ENCODE measurements around the gene SLC1A1.

Gene SLC1A1

GRCh38 chr9:4547016-4547415 lies 56.7 kb downstream of the SLC1A1 start:
- no peak for DNase-seq

- no peak for DNase-seq
Measured at GRCh38 chr9:4548811-4549725, 58.8 kb downstream of the SLC1A1 start.

- no peak for DNase-seq
Measured at GRCh38 chr9:4549751-4550295, 59.6 kb downstream of the SLC1A1 start.

GRCh38 chr9:4550777-4551484 lies 60.7 kb downstream of the SLC1A1 start:
- no peak for DNase-seq

- DNase-seq, result no peak
Measured at GRCh38 chr9:4553951-4554381, 63.7 kb downstream of the SLC1A1 start.

- DNase-seq, result no peak
Measured at GRCh38 chr9:4555236-4555635, 65.0 kb downstream of the SLC1A1 start.

GRCh38 chr9:4558371-4558998 lies 68.2 kb downstream of the SLC1A1 start:
- DNase-seq, result no peak

- DNase-seq, result no peak
Measured at GRCh38 chr9:4559261-4560182, 69.3 kb downstream of the SLC1A1 start.

GRCh38 chr9:4563105-4563504 lies 72.8 kb downstream of the SLC1A1 start:
- DNase-seq, result no peak

GRCh38 chr9:4566806-4567205 lies 76.5 kb downstream of the SLC1A1 start:
- DNase-seq, result no peak

GRCh38 chr9:4567601-4568000 lies 77.3 kb downstream of the SLC1A1 start:
- no peak for DNase-seq

- no peak for DNase-seq
Measured at GRCh38 chr9:4569101-4569500, 78.8 kb downstream of the SLC1A1 start.

GRCh38 chr9:4572184-4572826 lies 82.0 kb downstream of the SLC1A1 start:
- no peak for DNase-seq

- DNase-seq, result no peak
Measured at GRCh38 chr9:4573176-4573575, 82.9 kb downstream of the SLC1A1 start.

- DNase-seq, result no peak
Measured at GRCh38 chr9:4573634-4574389, 83.5 kb downstream of the SLC1A1 start.

- DNase-seq, result no peak
Measured at GRCh38 chr9:4574657-4575243, 84.5 kb downstream of the SLC1A1 start.

GRCh38 chr9:4575997-4576396 lies 85.7 kb downstream of the SLC1A1 start:
- no peak for DNase-seq

GRCh38 chr9:4576448-4576847 lies 86.2 kb downstream of the SLC1A1 start:
- DNase-seq, result no peak

GRCh38 chr9:4579001-4579400 lies 88.7 kb downstream of the SLC1A1 start:
- no peak for DNase-seq

- no peak for DNase-seq
Measured at GRCh38 chr9:4581035-4581760, 90.9 kb downstream of the SLC1A1 start.

Data from NCI-H524 treated with DMSO at 0.1 percent for 48 hours (cell line).